K562 (cell line): ENCODE results near the gene TAOK2. TPM values are rescaled to one million over a fixed set of nuclear protein-coding genes. Genes with fewer than 3 reads are reported as not detected.

Source experiments
- ATAC-seq: fragments of 200-7000 bp; cut with Tn5 transposase; 3 replicates; pipeline ENCODE4 v1.9.1; 2020; ENCODE audit warnings: moderate library complexity
- BruUV-seq: library from RNA; stranded (reverse); fragments of 400-500 nt; replicated peaks from 2 replicates; lab custom pipeline; 2021; lab: Mats Ljungman, UMichigan
- CTCF ChIA-PET: fragments of 300-600 bp; formaldehyde crosslinking; extraction: SDS; loops from one replicate; lab custom pipeline; 2021; ENCODE audit warnings: low intra/inter-chr PET ratio; lab: Yijun Ruan, JAX
- POLR2A ChIA-PET: fragments of 300-600, 350-650 bp; sonication (Branson Sonifier 250); formaldehyde crosslinking; extraction: SDS; loops from one replicate; lab custom pipeline; 2021; ENCODE audit warnings: antibody characterized with exemption, inconsistent platforms; lab: Yijun Ruan, JAX
- DNase-seq, 4 experiments: peaks; one replicate each; pipeline versions ENCODE4 v3.0.0 to v3.0.0-alpha.2; 2011 to 2018; ENCODE audit warnings: low spot score in 3 of 4, mixed read lengths in 3 of 4; ENCODE audit errors: extremely low read depth in 1 of 4
- FAIRE-seq: peaks from 2 replicates; lab custom pipeline; 2011; peaks lifted over from hg19 to GRCh38; lab: Jason Lieb, UNC
- H2AFZ ChIP-seq: 2 replicates; pipeline ENCODE4 v1.6.0; 2011; ENCODE audit warnings: low read depth, low read length, control low read depth, inconsistent platforms
- H3K27ac ChIP-seq: fragments of 200-600 bp; 3 replicates; pipeline ENCODE4 v1.8.0; 2011; ENCODE audit warnings: low read depth, mild to moderate bottlenecking, control low read depth, inconsistent platforms, low read length, moderate library complexity, mixed read lengths; ENCODE audit errors: extremely low read depth
- H3K27me3 ChIP-seq, 2 experiments: fragments of 300-600 bp in 1 of 2; 2 replicates in 1 of 2; 3 replicates in 1 of 2; pipeline versions ENCODE4 v1.6.0 to v1.8.0; 2011; ENCODE audit warnings: inconsistent platforms in 2 of 2, low read length in 2 of 2, mild to moderate bottlenecking in 1 of 2, mixed read lengths in 1 of 2, moderate library complexity in 1 of 2; ENCODE audit not compliant: control insufficient read depth in 2 of 2, insufficient read depth in 2 of 2
- H3K36me3 ChIP-seq: fragments of 300-600 bp; 3 replicates; pipeline ENCODE4 v1.8.0; 2011; ENCODE audit warnings: mild to moderate bottlenecking, low read length, inconsistent platforms; ENCODE audit not compliant: control insufficient read depth, insufficient read depth
- H3K4me1 ChIP-seq, 2 experiments: fragments of 200-600 bp in 1 of 2; replicated peaks in 1 of 2; 2 replicates in 1 of 2; 3 replicates in 1 of 2; pipeline versions ENCODE4 v1.5.1 to v1.8.0; 2011; ENCODE audit warnings: inconsistent platforms in 2 of 2, low read length in 2 of 2, mild to moderate bottlenecking in 1 of 2, mixed read lengths in 1 of 2, moderate library complexity in 1 of 2; ENCODE audit not compliant: control insufficient read depth in 2 of 2, insufficient read depth in 2 of 2
- H3K4me2 ChIP-seq: 2 replicates; pipeline ENCODE4 v1.6.1; 2011; ENCODE audit warnings: low read length, control low read depth, inconsistent platforms, mixed read lengths; ENCODE audit not compliant: insufficient read depth
- H3K4me3 ChIP-seq: fragments of 200-600 bp; sonication (generic), shearing (Covaris generic); 2 replicates; pipeline ENCODE4 v1.5.1; 2016; ENCODE audit warnings: control low read depth, inconsistent platforms
- H3K79me2 ChIP-seq: fragments of 200-600 bp; 3 replicates; pipeline ENCODE4 v1.8.0; 2011; ENCODE audit warnings: low read length, inconsistent platforms; ENCODE audit not compliant: control insufficient read depth, insufficient read depth
- H3K9ac ChIP-seq, 2 experiments: 2 replicates each; pipeline versions ENCODE4 v1.6.0 to v1.6.1; 2011; ENCODE audit warnings: low read depth in 2 of 2, low read length in 2 of 2, control low read depth in 1 of 2, inconsistent platforms in 1 of 2, mild to moderate bottlenecking in 1 of 2, mixed read lengths in 1 of 2; ENCODE audit not compliant: insufficient read depth in 1 of 2
- H3K9me1 ChIP-seq: one replicate; pipeline ENCODE4 v1.6.0; 2011; ENCODE audit warnings: inconsistent platforms, mild to moderate bottlenecking, low read length, moderate library complexity; ENCODE audit not compliant: control insufficient read depth, insufficient read depth
- H3K9me3 ChIP-seq: replicated peaks from 2 replicates; pipeline ENCODE4 v1.5.1; 2011; ENCODE audit warnings: low read depth, low read length, inconsistent platforms; ENCODE audit not compliant: control insufficient read depth, insufficient read depth
- H4K20me1 ChIP-seq: replicated peaks from 2 replicates; pipeline ENCODE4 v1.6.1; 2011; ENCODE audit warnings: low read length, inconsistent platforms, mixed read lengths; ENCODE audit not compliant: control insufficient read depth, insufficient read depth
- KAT2B ChIP-seq: IDR thresholded peaks from one replicate; pipeline ENCODE4 v1.6.1; 2012; ENCODE audit warnings: low read depth, mild to moderate bottlenecking, control low read depth, inconsistent platforms, low read length, moderate library complexity
- NRF1 ChIP-seq, 2 experiments: fragments of 450-650 bp; IDR thresholded peaks in 1 of 2; conservative IDR thresholded peaks in 1 of 2; 2 replicates each; pipeline ENCODE4 v1.6.1; 2014; ENCODE audit warnings: mild to moderate bottlenecking in 2 of 2
- PHB ChIP-seq: fragments of 250-450 bp; sonication (Bioruptor Pico); IDR thresholded peaks from 2 replicates; pipeline ENCODE4 v1.5.0; 2021
- POLR2G ChIP-seq: fragments of 200-400 bp; formaldehyde crosslinking; IDR thresholded peaks from 2 replicates; pipeline ENCODE4 v1.6.1; 2017; ENCODE audit warnings: low read depth, mild to moderate bottlenecking, antibody characterized with exemption, low read length, moderate library complexity
- PPARD ChIP-seq: fragments of 250-450 bp; sonication (Bioruptor Pico); IDR thresholded peaks from 2 replicates; pipeline ENCODE4 v1.8.0; 2022; ENCODE audit warnings: inconsistent platforms, mild to moderate bottlenecking, moderate library complexity
- ZNF592 ChIP-seq: fragments of 450-650 bp; IDR thresholded peaks from 2 replicates; pipeline ENCODE4 v1.6.1; 2017; ENCODE audit warnings: antibody characterized with exemption, mild to moderate bottlenecking
- WGBS: fragments of 100-300 bp; shearing (Covaris generic); methylation state at CpG from one replicate; pipeline ENCODE4 v1.1.6; 2016; ENCODE audit warnings: low coverage, mixed read lengths; ENCODE audit not compliant: insufficient coverage; ENCODE audit errors: missing lambda C conversion rate; 5-methylcytosine and 5-hydroxymethylcytosine counted together
- in situ Hi-C: fragments of 300-500 bp; cut with MboI; formaldehyde crosslinking; loops from 4 replicates; pipeline ENCODE4 v1.15.0; 2018; ENCODE audit warnings: inconsistent platforms, mixed read lengths
- intact Hi-C: fragments of 100-400 bp; cut with micrococcal nuclease; formaldehyde crosslinking; loops from 2 replicates; pipeline ENCODE4 v1.14.2; 2022
- polyA plus RNA-seq, 8 experiments: library from polyadenylated mRNA; depleted of rRNA in 4 of 8; stranded (reverse) in 5 of 8; unstranded in 3 of 8; fragments of >200 nt; fragmentation: Nextera tagmentation in 2 of 8; fragmentation: Illumina TruSeq in 1 of 8; extraction: Ambion mirVana in 2 of 8; extraction: Trizol in 1 of 8; gene quantifications; 2 replicates each; pipeline versions ENCODE4 v1.2.1 to v1.2.3, GENCODE V29; 2011 to 2014; ENCODE audit warnings: inconsistent platforms in 1 of 8, missing spikeins in 1 of 8
- total RNA-seq, 7 experiments: library from RNA; depleted of rRNA in 6 of 7; stranded (reverse); fragments of >200 nt in 6 of 7; fragmentation: Illumina TruSeq in 2 of 7; extraction: Trizol in 2 of 7; gene quantifications; 2 replicates each; pipeline versions ENCODE4 v1.2.1 to v1.2.3, GENCODE V29; 2011 to 2021; ENCODE audit warnings: low replicate concordance in 1 of 7

Gene TAOK2
- total and polyA plus RNA-seq, 9 of the 15 experiments (the other 6 are each of a cell fraction or from before 2014, with no cell fraction given), result 0.10 to 41.8 (median 13.7) TPM

GRCh38 chr16:30006659-30007377 lies 33.1 kb downstream of the TAOK2 start:
- H3K9me3 ChIP-seq, result no peaks in the 10 kb centered on the region
- FAIRE-seq (no peak), ATAC-seq (no peak), DNase-seq (no peak)
- H3K79me2 ChIP-seq, result no peaks in the 10 kb centered on the region
- TF ChIP-seq KAT2B (no peak), NRF1 (conservative IDR thresholded peaks at IDR 0.05 in 1 of 2, IDR thresholded peaks at IDR 0.05 in 1 of 2) (no peak), ZNF592 (no peak), PHB (CRISPR knock-in tag) (no peak), PPARD (CRISPR knock-in tag) (no peak), POLR2G (peak; percentile 51)
- peaks cover 9% of the 10 kb centered on the region; the same call in 1 of the 3 replicates for H3K36me3 ChIP-seq
- H3K4me2 ChIP-seq, result no peak overlapping the region
- H3K27me3 ChIP-seq, result peaks cover 0 to 9% of the 10 kb centered on the region in 2 experiments; a peak in 3 of 5 replicates
- H3K9ac ChIP-seq, result no peak overlapping the region; a peak in 1 of 4 replicates
- intact Hi-C loops, result loop anchor here (5.0 kb wide), 1 partner anchor 145 kb away; the partner anchor contains the start of gene CDIPT
- CTCF ChIA-PET, result no interaction called here
- in situ Hi-C loops, result no loop called here
- POLR2A ChIA-PET, result interaction anchor here (0.8 to 0.9 kb wide), 2 partner anchors 64 to 304 kb away, joined by 3 read pairs; no protein-coding TSS in a partner anchor
- 74% methylated on average over 29 of the region's 34 CpGs for WGBS
- H2AFZ ChIP-seq, result no peak overlapping the region
- no peaks in the 10 kb centered on the region for H3K9me1 ChIP-seq
- H3K4me1 ChIP-seq, result peaks cover 0 to 72% of the 10 kb centered on the region in 2 experiments; a peak in 2 of 5 replicates
- H4K20me1 ChIP-seq, result peaks cover 5% of the 10 kb centered on the region; the same call in 1 of the 2 replicates
- no TSS peak for BruUV-seq
- no peak overlapping the region for H3K27ac ChIP-seq
- H3K4me3 ChIP-seq, result no peak overlapping the region
